HG02798 (cell line): ENCODE data around the gene RIMBP3C.
"Not testable (repeated sequence)": the region's sequence is repeated elsewhere in the genome, so short reads cannot be mapped to it uniquely, and the experiment has no call there.

Experiments
- ATAC-seq: cut with Tn5 transposase; IDR thresholded peaks from one replicate; pipeline ENCODE4 v1.9.1; 2021; ENCODE audit warnings: mild to moderate bottlenecking; ENCODE audit not compliant: unreplicated experiment, poor library complexity

Gene RIMBP3C

DNA sequence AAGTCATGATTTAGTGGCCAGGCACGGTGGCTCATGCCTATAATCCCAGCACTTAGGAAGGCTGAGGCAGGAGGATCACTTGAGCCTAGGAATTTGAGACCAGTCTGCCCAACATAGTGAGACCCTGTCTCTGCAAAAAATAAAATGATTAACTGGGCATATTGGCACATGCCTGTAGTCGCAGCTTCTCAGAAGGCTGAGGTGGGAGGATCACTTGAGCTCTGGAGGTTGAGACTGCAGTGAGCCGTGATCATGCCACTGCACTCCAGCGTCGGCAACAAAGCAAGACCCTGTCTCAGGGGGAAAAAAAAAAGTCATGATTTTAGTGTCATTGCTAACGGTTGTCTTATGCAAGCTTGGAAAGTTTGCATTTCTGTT is 28.2 kb upstream of the RIMBP3C start:
- no peak for ATAC-seq

DNA sequence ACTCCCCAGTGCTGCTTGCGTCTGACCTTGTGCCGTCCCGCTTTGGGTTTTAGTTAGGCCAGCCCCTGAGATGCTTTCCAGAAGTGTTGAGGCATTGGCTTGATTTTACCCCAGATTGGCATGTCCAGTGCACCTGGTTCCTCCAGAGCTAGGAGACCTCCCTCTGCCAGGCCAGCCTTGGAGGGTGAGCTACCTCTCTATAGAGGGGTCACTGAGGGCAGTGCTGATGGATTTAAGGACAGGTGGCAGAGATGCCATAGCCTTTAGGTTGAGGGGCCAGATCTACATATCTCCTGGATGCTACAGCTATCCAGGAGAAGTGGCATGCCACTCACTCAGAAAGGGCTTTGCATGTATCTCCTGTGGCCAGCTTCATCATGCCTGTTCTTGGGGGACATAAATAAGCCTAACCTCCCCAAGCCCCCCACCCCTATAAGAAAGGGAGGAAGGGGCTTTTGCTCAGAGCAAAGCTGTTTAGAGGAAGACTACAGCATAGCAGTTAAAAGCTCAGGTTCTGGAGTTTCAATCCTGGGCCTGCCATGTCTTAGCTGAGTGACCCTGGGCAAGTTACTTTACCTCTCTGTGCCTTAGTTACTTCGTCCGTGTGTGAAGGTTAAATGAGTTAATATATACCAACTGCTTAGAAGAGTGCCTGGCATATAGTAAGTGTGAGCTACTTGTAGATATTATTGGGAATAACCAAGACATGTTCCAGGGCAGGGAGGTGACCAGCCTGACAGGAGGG is 22.7 kb upstream of the RIMBP3C start:
- no peak for ATAC-seq

DNA sequence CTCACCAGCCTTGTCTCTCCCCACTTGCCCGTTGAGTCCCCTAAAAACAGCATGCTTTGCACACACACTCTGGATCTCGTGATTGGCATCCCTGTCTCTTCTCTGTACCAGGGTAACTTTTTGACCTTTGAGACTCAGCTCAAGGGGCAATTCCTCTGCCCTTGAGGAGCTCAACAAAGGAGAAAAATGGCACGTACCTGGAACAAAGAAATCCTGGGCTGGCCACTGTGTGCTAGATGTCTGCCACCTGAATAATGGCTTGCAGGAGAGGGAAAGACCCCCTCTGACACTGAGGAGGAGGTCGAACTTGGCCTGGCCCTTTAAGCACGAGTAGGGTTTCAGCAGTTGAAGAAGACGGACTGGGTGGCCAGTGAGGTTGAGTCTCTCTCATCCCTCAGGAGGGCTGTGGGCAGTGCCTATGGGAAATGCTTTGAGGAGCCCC is 22.1 kb upstream of the RIMBP3C start:
- no peak for ATAC-seq

GRCh38 chr22:21571679-21572078 is 20.4 kb upstream of the RIMBP3C start:
- ATAC-seq: no peak

- no peak for ATAC-seq
Measured at GRCh38 chr22:21570398-21570797, 19.1 kb upstream of the RIMBP3C start.

GRCh38 chr22:21569459-21570170 is 18.4 kb upstream of the RIMBP3C start:
- ATAC-seq: no peak

DNA sequence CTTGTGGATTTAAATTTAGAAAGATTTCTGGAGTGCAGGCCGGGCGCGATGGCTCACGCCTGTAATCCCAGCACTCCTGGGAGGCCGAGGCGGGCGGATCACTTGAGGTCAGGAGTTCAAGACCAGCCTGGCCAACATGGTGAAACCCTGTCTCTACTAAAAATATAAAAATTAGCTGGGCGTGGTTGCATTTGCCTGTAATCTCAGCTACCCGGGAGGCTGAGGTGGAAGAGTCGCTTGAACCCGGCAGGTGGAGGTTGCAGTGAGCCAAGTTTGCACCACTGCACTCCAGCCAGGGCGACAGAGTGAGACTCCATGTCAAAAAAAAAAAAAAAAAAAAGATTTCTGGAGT is 17.8 kb upstream of the RIMBP3C start:
- ATAC-seq: not testable (repeated sequence)

GRCh38 chr22:21568347-21569075 is 17.2 kb upstream of the RIMBP3C start:
- ATAC-seq: no peak

DNA sequence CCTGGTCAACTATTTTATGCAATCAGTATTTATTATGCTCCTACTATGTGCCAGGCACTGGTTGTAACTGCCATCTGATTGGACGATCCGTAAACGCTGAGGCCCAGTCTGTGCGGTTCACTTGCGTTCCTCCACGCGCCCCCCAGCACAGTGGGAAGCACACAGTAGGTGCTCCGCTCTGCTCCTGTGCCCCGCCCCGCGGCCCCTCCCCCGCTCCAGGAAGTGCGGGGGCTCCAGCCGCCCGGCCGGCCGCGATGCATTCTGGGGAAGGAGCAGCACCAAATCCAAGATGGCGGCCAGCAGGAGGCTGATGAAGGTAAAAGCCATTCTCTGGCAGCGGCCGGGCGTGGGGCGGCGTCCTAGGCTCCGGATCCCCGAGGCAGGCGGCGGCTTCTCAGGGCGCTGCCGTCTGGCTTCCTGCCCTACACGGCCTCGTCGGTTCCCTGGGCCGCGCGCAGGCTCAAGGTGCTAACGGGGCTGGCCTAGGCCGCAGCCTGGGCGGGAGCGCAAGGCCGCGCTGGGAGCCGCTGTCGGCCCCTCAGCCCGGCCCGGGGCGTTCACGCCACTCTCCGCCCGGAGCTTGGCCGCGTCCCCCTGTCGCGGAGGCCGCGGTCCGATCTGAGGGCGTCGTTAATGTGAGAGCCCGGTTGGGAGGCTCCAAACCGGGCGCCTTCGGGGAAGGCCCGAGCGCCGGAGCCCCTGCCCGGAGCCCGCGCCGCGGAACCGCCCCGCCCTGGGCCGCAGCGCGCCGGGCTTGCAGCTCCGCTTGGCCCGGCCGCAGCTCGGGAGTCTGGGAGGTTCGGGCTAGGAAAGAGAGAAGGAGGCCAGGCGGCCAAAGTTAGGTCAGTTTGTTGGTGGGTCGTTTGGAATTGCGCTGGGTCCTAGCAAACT is 16.4 kb upstream of the RIMBP3C start, which contains the start of gene UBE2L3:
Gene UBE2L3 (plus strand): TSS at position 259 of the 891 bp plus-strand sequence. CDS start 31 bp downstream, at position 290.
- peak; percentile 80 for ATAC-seq

GRCh38 chr22:21564411-21564810 is 13.2 kb upstream of the RIMBP3C start:
- ATAC-seq: no peak

DNA sequence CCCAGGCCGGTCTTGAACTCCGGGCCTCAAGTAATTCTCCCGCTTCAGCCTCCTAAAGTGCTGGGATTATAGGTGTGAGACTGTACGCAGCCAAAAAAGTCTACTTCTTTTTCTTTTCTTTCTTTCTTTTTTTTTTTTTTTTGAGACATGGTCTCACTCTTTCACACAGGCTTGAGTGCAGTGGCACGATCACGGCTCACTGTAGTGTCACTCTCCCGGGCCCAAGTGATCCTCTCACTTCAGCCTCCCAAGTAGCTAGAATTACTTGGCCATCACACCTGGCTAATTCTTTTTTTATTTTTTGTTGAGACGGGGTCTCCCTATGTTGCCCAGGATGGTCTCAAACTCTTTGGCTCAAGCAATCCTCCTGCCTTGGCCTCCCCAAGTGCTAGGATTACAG is 12.7 kb upstream of the RIMBP3C start:
- no peak for ATAC-seq

GRCh38 chr22:21560657-21561056 is 9.4 kb upstream of the RIMBP3C start:
- ATAC-seq: not testable (repeated sequence)

DNA sequence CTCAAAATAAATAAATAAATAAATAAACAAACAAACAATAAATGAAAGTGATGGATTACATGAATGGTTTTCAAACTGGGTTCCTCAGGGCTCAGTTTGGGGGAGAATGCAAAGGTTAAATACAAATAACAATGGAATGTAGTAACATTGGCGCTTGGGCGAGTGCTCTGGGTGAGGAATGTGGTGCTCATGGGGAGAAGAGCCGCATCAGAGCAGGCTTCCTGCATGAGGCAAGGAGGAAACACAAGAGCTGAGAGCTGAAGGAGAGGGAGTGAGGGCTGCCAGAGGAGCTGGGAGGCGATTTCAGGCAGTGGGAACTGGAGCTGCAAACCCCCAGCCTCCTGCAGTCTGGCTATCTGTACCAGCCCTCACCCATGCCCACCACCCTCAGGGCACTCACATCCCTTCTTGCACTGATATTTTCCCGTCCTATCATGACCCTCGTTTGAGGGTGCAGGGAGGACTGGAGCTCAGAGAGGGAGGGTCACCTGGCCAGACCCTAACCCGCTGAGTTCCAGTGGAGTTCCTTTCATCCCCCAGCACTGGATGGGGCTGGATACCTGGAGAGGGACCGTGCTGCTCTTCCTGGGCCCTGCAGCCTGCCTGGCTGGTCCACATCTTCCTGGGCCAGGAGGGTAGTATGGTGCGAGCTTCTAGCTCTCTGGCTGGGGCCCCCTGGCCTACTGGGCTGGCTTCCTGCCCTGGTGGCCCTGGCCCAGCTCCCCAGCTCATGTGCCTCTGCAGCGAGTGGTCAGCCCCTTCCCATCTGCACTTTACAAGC is 8.3 kb upstream of the RIMBP3C start:
- not testable (repeated sequence) for ATAC-seq

DNA sequence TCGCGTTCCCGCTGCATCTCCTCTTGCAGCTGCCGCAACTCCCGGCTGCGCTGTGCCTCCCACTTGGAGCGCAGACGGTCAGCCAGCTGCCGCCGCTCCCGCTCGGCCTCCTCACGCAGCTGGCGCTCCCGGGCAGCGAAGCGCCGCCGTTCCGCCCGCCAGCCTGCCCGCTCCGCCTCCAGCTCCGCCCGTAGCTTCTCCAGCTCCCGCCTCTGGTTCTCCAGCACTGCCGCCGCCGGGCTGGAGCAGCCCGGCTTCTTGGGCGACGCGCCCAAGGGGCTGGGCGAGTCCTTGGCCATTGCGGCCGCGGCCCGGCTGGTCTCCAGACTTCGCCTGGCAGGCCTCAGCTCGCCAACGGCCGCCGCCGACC is 598 bp downstream of the RIMBP3C start:
- ATAC-seq: not testable (repeated sequence)

DNA sequence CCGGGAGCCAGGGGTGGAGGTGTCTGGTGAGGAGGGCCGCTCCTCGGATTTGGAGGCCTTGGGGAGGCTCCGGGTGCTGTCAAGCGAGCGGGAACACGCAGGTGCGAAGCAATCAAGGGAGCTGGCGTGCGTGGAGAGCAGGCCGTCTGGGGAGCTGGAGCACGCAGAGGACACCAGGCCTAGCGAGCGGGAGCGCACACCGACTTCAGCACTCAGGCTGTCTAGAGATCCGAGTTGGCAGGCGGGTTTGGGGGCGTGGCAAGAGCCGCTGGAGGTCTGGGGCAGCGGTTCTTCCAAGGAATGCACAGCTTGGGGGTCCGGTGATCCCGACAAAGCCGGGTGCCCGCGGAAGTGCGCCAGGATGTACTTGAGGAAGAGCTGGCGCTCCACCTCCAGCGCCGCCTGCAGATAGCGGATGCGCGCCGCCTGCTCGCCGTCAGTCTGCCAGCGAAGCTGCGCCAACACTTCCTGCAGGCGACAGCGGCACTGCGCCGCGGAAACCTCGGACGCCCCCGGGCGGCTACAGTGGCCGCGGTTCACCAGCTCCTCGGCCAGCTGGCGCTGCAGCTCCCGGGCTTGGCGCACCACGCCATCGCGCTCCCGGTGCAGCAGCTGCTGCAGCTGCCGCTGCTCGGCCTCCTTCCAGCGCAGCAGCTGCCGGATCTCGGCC is 1.1 kb downstream of the RIMBP3C start:
- peak; percentile 65 for ATAC-seq

DNA sequence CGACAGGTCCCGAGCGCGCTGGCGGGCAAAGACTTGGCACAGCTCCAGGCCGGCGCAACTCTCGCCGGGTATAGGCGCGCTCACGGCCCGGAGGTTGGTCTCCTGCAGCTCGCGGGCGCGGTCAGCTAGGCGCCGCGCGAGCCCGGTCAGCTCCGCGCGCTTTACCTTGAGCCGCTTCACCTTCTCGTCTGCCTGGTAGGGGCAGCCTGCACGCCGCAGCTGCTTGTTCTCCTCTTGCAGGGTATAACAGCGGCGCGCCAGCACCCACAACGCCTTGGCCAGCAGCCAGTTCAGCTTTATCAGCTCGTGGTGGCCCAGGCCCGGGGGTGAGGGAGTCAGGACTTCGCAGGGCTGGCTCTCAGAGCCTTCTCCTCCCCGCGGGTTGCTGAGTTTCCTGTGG is 1.7 kb downstream of the RIMBP3C start:
- ATAC-seq: not testable (repeated sequence)

DNA sequence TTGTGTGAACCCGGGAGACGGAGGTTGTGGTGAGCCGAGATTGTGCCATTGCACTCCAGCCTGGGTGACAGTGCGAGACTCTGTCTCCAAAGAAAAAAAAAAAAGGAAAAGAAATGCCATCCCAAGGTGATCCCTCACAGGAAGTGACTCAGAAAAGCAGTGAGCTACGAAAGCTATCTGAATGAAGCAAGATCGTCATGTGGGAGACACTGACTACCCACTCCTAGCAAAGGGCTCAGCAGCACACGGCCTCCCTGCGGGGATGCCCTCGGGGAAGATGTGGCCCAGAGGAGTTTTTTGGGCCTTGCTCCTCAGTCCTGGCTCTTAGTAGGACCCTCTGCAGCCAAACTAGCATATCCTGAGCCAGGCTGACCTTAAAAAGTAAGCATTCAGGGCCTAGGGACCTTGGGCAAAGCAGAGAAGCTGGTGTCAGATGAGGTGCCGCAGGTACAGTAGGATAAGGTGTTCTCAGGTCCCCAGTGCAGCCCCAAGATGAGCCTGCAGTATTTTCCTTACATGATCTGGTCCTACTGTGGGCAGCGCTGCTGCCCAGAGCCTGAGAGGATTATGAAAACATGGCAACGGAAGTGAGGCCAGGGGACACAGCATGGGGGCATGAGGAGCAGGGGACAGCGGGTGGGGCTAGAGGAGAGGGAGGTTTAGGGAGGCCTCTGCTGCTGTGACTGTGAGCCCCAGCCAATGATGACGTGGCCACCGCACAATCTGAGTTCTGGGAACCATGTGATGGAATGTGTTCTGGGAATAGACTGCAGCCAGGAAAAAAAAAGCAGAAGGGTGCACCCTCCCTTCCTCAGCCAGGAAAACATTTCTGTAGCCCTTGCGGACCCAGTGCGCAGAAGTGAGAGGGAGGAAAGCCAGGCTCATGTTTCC is 6.6 kb downstream of the RIMBP3C start:
- ATAC-seq: not testable (repeated sequence)

- not testable (repeated sequence) for ATAC-seq
Measured at GRCh38 chr22:21539862-21540261, 11.4 kb downstream of the RIMBP3C start.
